Heart right ventricle (tissue), 16 donors: Measurements from ENCODE around the gene STPG3. TPM values are rescaled to one million over a fixed set of nuclear protein-coding genes. Genes with fewer than 3 reads are reported as not detected.

ENCODE experiments used
- ATAC-seq, 8 donors: fragments of 200-7000 bp; cut with Tn5 transposase; one replicate each; pipeline ENCODE4 v1.9.1; 2020; ENCODE audit warnings: mild to moderate bottlenecking in 8 of 8, moderate library complexity in 8 of 8, moderate number of reproducible peaks in 1 of 8
- DNase-seq, 2 donors: peaks; one replicate each; pipeline ENCODE4 v3.0.0-alpha.2; 2020
- H3K27ac ChIP-seq, 10 donors: fragments of 200-600 bp; sonication (generic) in 2 of 10; one replicate each; pipeline versions ENCODE4 v1.5.0 to v1.8.0; 2020 to 2022; ENCODE audit warnings: mild to moderate bottlenecking in 3 of 10
- H3K27me3 ChIP-seq, 7 donors: fragments of 200-600 bp; one replicate each; pipeline ENCODE4 v1.8.0; 2021 to 2022; ENCODE audit warnings: mild to moderate bottlenecking in 2 of 7
- H3K36me3 ChIP-seq, 9 donors: fragments of 200-600 bp; sonication (generic) in 1 of 9; one replicate each; pipeline versions ENCODE4 v1.5.0 to v1.8.0; 2020 to 2022; ENCODE audit warnings: mild to moderate bottlenecking in 2 of 9
- H3K4me1 ChIP-seq, 9 donors: fragments of 200-600 bp; sonication (generic) in 1 of 9; one replicate each; pipeline versions ENCODE4 v1.5.0 to v1.8.0; 2020 to 2022; ENCODE audit warnings: mild to moderate bottlenecking in 4 of 9
- H3K4me3 ChIP-seq, 10 donors: fragments of 200-600 bp; sonication (generic) in 2 of 10; one replicate each; pipeline versions ENCODE4 v1.5.0 to v1.8.0; 2020 to 2022; ENCODE audit warnings: mild to moderate bottlenecking in 7 of 10, moderate library complexity in 2 of 10
- H3K9me3 ChIP-seq, 11 donors: fragments of 200-600 bp in 10 of 11; sonication (generic) in 2 of 11; one replicate each; pipeline versions ENCODE4 v1.5.0 to v1.8.0; 2013 to 2022; ENCODE audit warnings: mild to moderate bottlenecking in 2 of 11, control low read depth in 1 of 11, moderate library complexity in 1 of 11
- CTCF ChIP-seq, 9 donors: fragments of 200-600 bp; sonication (generic) in 2 of 9; IDR thresholded peaks; one replicate each; pipeline versions ENCODE4 v1.5.0 to v1.8.0; 2021 to 2022; ENCODE audit warnings: antibody characterized with exemption in 9 of 9, mild to moderate bottlenecking in 5 of 9, moderate library complexity in 1 of 9
- WGBS, 2 donors: extraction: QIAGEN DNeasy Blood & Tissue Kit; methylation state at CpG; one replicate each; pipeline ENCODE4 v1.1.7; 2013; ENCODE audit warnings: inconsistent platforms in 1 of 2; 5-methylcytosine and 5-hydroxymethylcytosine counted together
- intact Hi-C, 10 donors: fragments of 100-400 bp; cut with DNase I; formaldehyde crosslinking; loops; one replicate each; pipeline versions ENCODE4 v1.11.1 to v1.14.2; 2022
- polyA plus RNA-seq, 2 donors: library from polyadenylated mRNA; stranded (reverse); fragments of 200-250 nt; gene quantifications; one replicate each; pipeline ENCODE4 v1.2.3, GENCODE V29; 2013
- total RNA-seq, 10 donors: library from RNA; stranded (reverse); fragmentation: NEBNext Ultra II Directional in 3 of 10; extraction: Animal tissue kit (Norgen Biotek cat#: 25700) in 3 of 10; gene quantifications; one replicate each; pipeline versions ENCODE4 v1.2.1 to v1.2.4, GENCODE V29; 2021 to 2023
- donor health status: Arrhythmogenic right ventricular cardiomyopathy.
- donor health status: ischemic (EF 13 %, LVEDD 7.1; RV severe dilation, severe dysfunction).
- donor health status: healthy with polysubstance abuse.
- donor health status: DM: no; HTN: yes; CAD: no.
- donor health status: DM: no; HTN: no; CAD: no.
- donor health status: ischemic (EF 25% LVEDD 6.9; RV normal size, moderate dysfunction).
- donor health status: ischemic (EF 25% LVEDD 5.7; RV mildly dilated, moderate dysfunction).
- donor health status: healthy.
- donor health status: DM: yes; HTN: yes; CAD: no.
- donor health status: Ischemic cardiomyopathy.
- donor health status: ischemic (EF 35%, LVEDD 5.7; RV mildly dilated, moderate dysfunction).
- donor health status: nonischemic (EF 11% LVEDD 7.7; RV severe dilation, severe dysfunction).
- donor health status: DM: yes; HTN: yes; CAD: no.
- donor health status: PGD.
- donor health status: ischemic (EF 29% LVEDD 5.4; RV normal size, mild dysfunction).
- donor health status: nonischemic (EF 23%, LVEDD 6.1; RV moderate dilation, normal function).

STPG3 gene
- total and polyA plus RNA-seq, 12 donors = 0.24 to 0.44 (median 0.32) TPM; not detected in 8

GRCh38 chr9:137243626-137244485 is 7.2 kb upstream of the STPG3 start:
- Histone ChIP-seq H3K36me3 (peaks cover 0 to 26% (median 12%) of the 10 kb centered on the region in 9 donors), H3K27me3 (no peaks in the 10 kb centered on the region), H3K9me3 (no peaks in the 10 kb centered on the region), H3K4me3 (no peak overlapping the region), H3K27ac (no peak overlapping the region), H3K4me1 (peaks cover 5 to 48% (median 33%) of the 10 kb centered on the region in 9 donors)
- 56 to 67% methylated on average over 15 of the region's 15 CpGs for WGBS, 2 donors
- TF ChIP-seq CTCF (IDR thresholded peaks at IDR 0.05) = no peak
- ATAC-seq (no peak), DNase-seq (no peak)
- intact Hi-C loops = no loop called here

GRCh38 chr9:137244486-137245449 is 6.3 kb upstream of the STPG3 start:
- 70 to 76% methylated on average over 36 of the region's 36 CpGs for WGBS, 2 donors
- H3K36me3 ChIP-seq = peaks cover 0 to 26% (median 12%) of the 10 kb centered on the region in 9 donors
- DNase-seq = no peak
- ATAC-seq = no peak
- no peaks in the 10 kb centered on the region for H3K27me3 ChIP-seq
- no peak for TF ChIP-seq CTCF (IDR thresholded peaks at IDR 0.05)
- H3K9me3 ChIP-seq = no peaks in the 10 kb centered on the region
- intact Hi-C loops = no loop called here
- H3K4me3 ChIP-seq = no peak overlapping the region
- no peak overlapping the region for H3K27ac ChIP-seq
- H3K4me1 ChIP-seq = peaks cover 4 to 42% (median 29%) of the 10 kb centered on the region in 9 donors

GRCh38 chr9:137245450-137246421 is 5.3 kb upstream of the STPG3 start:
- WGBS, 2 donors = 93 to 95% methylated on average over 25 of the region's 25 CpGs
- Histone ChIP-seq H3K36me3 (peaks cover 0 to 26% (median 12%) of the 10 kb centered on the region in 9 donors), H3K4me3 (no peak overlapping the region), H3K9me3 (no peaks in the 10 kb centered on the region), H3K27me3 (no peaks in the 10 kb centered on the region), H3K4me1 (peaks cover 3 to 47% (median 32%) of the 10 kb centered on the region in 9 donors), H3K27ac (no peak overlapping the region)
- intact Hi-C loops = no loop called here
- DNase-seq = no peak
- no peak for TF ChIP-seq CTCF (IDR thresholded peaks at IDR 0.05)
- no peak for ATAC-seq
